WTC11 (cell line): ENCODE measurements around the gene CTTN. TPM values are rescaled to one million over a fixed set of nuclear protein-coding genes. Genes with fewer than 3 reads are reported as not detected.

Experiments used
- ATAC-seq: fragments of 200-7000 bp; cut with Tn5 transposase; 2 replicates; pipeline ENCODE4 v1.10.0; 2021; ENCODE audit warnings: mild to moderate bottlenecking, moderate library complexity
- CTCF ChIA-PET: fragments of 300-600 bp; sonication (Branson Sonifier 250); formaldehyde crosslinking; loops from one replicate; lab custom pipeline; 2021; ENCODE audit warnings: antibody characterized with exemption; lab: Charles Lee
- POLR2A ChIA-PET: fragments of 350-600 bp; sonication (Branson Sonifier 250); formaldehyde crosslinking; loops from one replicate; lab custom pipeline; 2021; ENCODE audit warnings: antibody characterized with exemption; lab: Charles Lee
- DNase-seq: peaks from one replicate; pipeline ENCODE4 v3.0.0; 2021; ENCODE audit warnings: low spot score
- H3K27ac Mint-ChIP-seq: 2 replicates; pipeline ENCODE4 v1.8.0; 2021; ENCODE audit warnings: mixed read lengths
- H3K27me3 Mint-ChIP-seq: 2 replicates; pipeline ENCODE4 v1.8.0; 2021; ENCODE audit warnings: low read depth, mild to moderate bottlenecking, moderate library complexity, mixed read lengths
- H3K36me3 Mint-ChIP-seq: 2 replicates; pipeline ENCODE4 v1.8.0; 2021; ENCODE audit warnings: mixed read lengths
- H3K4me1 Mint-ChIP-seq: 2 replicates; pipeline ENCODE4 v1.8.0; 2022; ENCODE audit warnings: mixed read lengths
- H3K4me3 Mint-ChIP-seq: 2 replicates; pipeline ENCODE4 v1.8.0; 2021; ENCODE audit warnings: mild to moderate bottlenecking, moderate library complexity, mixed read lengths
- H3K9me3 Mint-ChIP-seq: 2 replicates; pipeline ENCODE4 v1.8.0; 2021; ENCODE audit warnings: mixed read lengths
- CBFB ChIP-seq: sonication (generic); formaldehyde crosslinking; IDR thresholded peaks from 2 replicates; pipeline ENCODE4 v1.8.1; 2022; ENCODE audit warnings: mild to moderate bottlenecking, low read depth, missing genetic modification reagents
- ELF4 ChIP-seq: sonication (generic); formaldehyde crosslinking; IDR thresholded peaks from 2 replicates; pipeline ENCODE4 v1.8.1; 2022; ENCODE audit warnings: low read depth, mild to moderate bottlenecking, moderate library complexity, missing genetic modification reagents
- FOXJ3 ChIP-seq: sonication (generic); formaldehyde crosslinking; IDR thresholded peaks from 2 replicates; pipeline ENCODE4 v1.9.0; 2021; ENCODE audit warnings: missing genetic modification reagents, mild to moderate bottlenecking, borderline replicate concordance
- NR3C1 ChIP-seq: sonication (generic); formaldehyde crosslinking; conservative IDR thresholded peaks from 2 replicates; pipeline ENCODE4 v1.8.1; 2023; ENCODE audit warnings: low read depth, mild to moderate bottlenecking, missing genetic modification reagents
- PRRX2 ChIP-seq: fragments of 250-450 bp; sonication (Bioruptor Pico); IDR thresholded peaks from 2 replicates; pipeline ENCODE4 v1.8.0; 2021; ENCODE audit warnings: mild to moderate bottlenecking
- SOX15 ChIP-seq: fragments of 250-450 bp; sonication (Bioruptor Pico); IDR thresholded peaks from 2 replicates; pipeline ENCODE4 v1.9.0; 2021; ENCODE audit warnings: mild to moderate bottlenecking
- TEAD4 ChIP-seq: sonication (generic); formaldehyde crosslinking; IDR thresholded peaks from 2 replicates; pipeline ENCODE4 v1.8.0; 2022; ENCODE audit warnings: mild to moderate bottlenecking, missing genetic modification reagents
- ZNF263 ChIP-seq: sonication (generic); formaldehyde crosslinking; IDR thresholded peaks from 2 replicates; pipeline ENCODE4 v1.8.1; 2022; ENCODE audit warnings: low read depth, mild to moderate bottlenecking, moderate library complexity, missing genetic modification reagents
- ZNF416 ChIP-seq: fragments of 250-450 bp; sonication (Bioruptor Pico); IDR thresholded peaks from 2 replicates; pipeline ENCODE4 v1.9.0; 2021; ENCODE audit warnings: mild to moderate bottlenecking, inconsistent platforms
- ZNF671 ChIP-seq: fragments of 250-450 bp; sonication (Bioruptor Pico); IDR thresholded peaks from 2 replicates; pipeline ENCODE4 v1.8.0; 2021; ENCODE audit warnings: mild to moderate bottlenecking
- total RNA-seq: library from RNA; stranded (reverse); gene quantifications from 3 replicates; pipeline ENCODE4 v1.2.3, GENCODE V29; 2021
- TF ChIP-seq, protein P1 (sequence below): fragments of 250-450 bp; sonication (Bioruptor Pico); IDR thresholded peaks from 2 replicates; pipeline ENCODE4 v2.1.2; 2022; ENCODE audit warnings: mild to moderate bottlenecking, moderate library complexity
- TF ChIP-seq, protein P2 (sequence below): sonication (generic); formaldehyde crosslinking; IDR thresholded peaks from 2 replicates; pipeline ENCODE4 v1.8.0; 2022; ENCODE audit warnings: mild to moderate bottlenecking, missing genetic modification reagents
- TF ChIP-seq, protein P3 (sequence below): sonication (generic); formaldehyde crosslinking; IDR thresholded peaks from 2 replicates; pipeline ENCODE4 v1.8.1; 2023; ENCODE audit warnings: mild to moderate bottlenecking, missing genetic modification reagents
- TF ChIP-seq, protein P4 (sequence below): sonication (generic); formaldehyde crosslinking; IDR thresholded peaks from 2 replicates; pipeline ENCODE4 v1.8.1; 2022; ENCODE audit warnings: low read depth, missing genetic modification reagents, borderline replicate concordance
- TF ChIP-seq, protein P5 (sequence below): sonication (generic); formaldehyde crosslinking; IDR thresholded peaks from 2 replicates; pipeline ENCODE4 v1.8.0; 2023; ENCODE audit warnings: missing genetic modification reagents, mild to moderate bottlenecking, borderline replicate concordance
- TF ChIP-seq, protein P6 (sequence below): sonication (generic); formaldehyde crosslinking; IDR thresholded peaks from 2 replicates; pipeline ENCODE4 v1.8.0; 2022; ENCODE audit warnings: mild to moderate bottlenecking, missing genetic modification reagents
- TF ChIP-seq, protein P7 (sequence below): fragments of 250-450 bp; sonication (Bioruptor Pico); IDR thresholded peaks from 2 replicates; pipeline ENCODE4 v1.8.0; 2021; ENCODE audit warnings: mild to moderate bottlenecking

CTTN gene
- total RNA-seq, 1 experiment from 2014 or later, result 281 TPM

DNA sequence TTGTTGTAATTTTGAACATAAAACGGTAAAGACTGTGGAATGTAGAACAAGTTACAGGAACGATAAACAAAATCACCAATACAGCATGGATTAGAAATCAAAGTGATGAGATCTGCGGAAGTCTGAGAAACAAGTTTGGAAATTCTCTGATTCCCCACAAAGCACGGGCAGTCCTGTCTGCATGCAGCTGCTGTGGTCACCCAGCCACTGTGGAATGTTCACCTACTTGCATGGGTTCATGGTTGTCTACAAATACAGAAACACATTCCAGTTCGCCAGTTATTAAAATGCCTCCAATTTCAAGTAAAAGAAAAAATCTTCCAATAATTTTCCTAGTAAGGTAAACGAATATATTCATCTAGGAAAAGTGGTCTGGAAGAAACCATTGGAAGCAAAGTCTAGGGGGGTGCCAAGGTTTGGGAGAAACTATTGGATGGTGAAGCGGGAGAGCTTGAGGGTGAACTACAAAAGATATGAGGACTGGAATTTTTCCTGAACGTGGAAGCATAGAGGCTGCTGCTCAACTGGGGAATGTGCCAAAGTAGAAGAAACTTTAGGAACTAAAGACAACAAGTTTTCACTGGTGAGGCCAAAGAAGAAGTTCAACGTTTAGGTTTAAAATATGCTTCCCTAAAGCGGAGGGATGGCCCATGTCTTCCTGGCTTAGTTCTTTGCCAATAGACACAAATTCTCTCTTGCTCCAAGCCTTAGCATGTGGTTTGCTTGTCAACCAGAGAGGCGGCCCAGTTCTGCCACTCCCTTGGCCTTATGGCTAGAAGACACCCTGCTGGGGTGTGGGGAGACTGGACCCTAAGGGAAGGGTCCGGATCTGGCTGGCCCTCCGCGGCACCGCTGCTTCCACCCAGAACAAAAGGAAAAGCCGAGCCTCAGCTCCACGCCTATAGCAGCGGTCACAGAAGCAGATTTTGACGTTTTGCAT, 70.2 kb downstream of the CTTN start:
- peaks cover 11% of the 10 kb centered on the region for H3K36me3 Mint-ChIP-seq
- H3K4me3 Mint-ChIP-seq, result no peak overlapping the region
- no peaks in the 10 kb centered on the region; the same call in 1 of the 2 replicates for H3K27me3 Mint-ChIP-seq
- H3K9me3 Mint-ChIP-seq, result no peaks in the 10 kb centered on the region
- no peak for ATAC-seq
- DNase-seq, result no peak
- no peak overlapping the region for H3K27ac Mint-ChIP-seq
- TF ChIP-seq ELF4 (CRISPR knock-in tag), result no peak
- no peak for TF ChIP-seq ZNF416
- no peak for TF ChIP-seq TEAD4 (CRISPR knock-in tag)
- no peak for TF ChIP-seq ZNF263 (CRISPR knock-in tag)
- TF ChIP-seq, protein P1, sequence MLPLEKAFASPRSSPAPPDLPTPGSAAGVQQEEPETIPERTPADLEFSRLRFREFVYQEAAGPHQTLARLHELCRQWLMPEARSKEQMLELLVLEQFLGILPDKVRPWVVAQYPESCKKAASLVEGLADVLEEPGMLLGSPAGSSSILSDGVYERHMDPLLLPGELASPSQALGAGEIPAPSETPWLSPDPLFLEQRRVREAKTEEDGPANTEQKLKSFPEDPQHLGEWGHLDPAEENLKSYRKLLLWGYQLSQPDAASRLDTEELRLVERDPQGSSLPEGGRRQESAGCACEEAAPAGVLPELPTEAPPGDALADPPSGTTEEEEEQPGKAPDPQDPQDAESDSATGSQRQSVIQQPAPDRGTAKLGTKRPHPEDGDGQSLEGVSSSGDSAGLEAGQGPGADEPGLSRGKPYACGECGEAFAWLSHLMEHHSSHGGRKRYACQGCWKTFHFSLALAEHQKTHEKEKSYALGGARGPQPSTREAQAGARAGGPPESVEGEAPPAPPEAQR, result no peak
- TF ChIP-seq, protein P2, sequence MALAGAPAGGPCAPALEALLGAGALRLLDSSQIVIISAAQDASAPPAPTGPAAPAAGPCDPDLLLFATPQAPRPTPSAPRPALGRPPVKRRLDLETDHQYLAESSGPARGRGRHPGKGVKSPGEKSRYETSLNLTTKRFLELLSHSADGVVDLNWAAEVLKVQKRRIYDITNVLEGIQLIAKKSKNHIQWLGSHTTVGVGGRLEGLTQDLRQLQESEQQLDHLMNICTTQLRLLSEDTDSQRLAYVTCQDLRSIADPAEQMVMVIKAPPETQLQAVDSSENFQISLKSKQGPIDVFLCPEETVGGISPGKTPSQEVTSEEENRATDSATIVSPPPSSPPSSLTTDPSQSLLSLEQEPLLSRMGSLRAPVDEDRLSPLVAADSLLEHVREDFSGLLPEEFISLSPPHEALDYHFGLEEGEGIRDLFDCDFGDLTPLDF (CRISPR knock-in tag), result no peak
- TF ChIP-seq, protein P3, sequence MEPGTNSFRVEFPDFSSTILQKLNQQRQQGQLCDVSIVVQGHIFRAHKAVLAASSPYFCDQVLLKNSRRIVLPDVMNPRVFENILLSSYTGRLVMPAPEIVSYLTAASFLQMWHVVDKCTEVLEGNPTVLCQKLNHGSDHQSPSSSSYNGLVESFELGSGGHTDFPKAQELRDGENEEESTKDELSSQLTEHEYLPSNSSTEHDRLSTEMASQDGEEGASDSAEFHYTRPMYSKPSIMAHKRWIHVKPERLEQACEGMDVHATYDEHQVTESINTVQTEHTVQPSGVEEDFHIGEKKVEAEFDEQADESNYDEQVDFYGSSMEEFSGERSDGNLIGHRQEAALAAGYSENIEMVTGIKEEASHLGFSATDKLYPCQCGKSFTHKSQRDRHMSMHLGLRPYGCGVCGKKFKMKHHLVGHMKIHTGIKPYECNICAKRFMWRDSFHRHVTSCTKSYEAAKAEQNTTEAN (CRISPR knock-in tag), result no peak
- no peak for TF ChIP-seq CBFB (CRISPR knock-in tag)
- ChIA-PET CTCF (interaction anchor here (0.6 to 2.0 kb wide), 17 partner anchors 21 to 1068 kb away, joined by 3 to 11 read pairs (median 4); no protein-coding TSS in a partner anchor), POLR2A (no interaction called here)
- H3K4me1 Mint-ChIP-seq, result peaks cover 34% of the 10 kb centered on the region

DNA sequence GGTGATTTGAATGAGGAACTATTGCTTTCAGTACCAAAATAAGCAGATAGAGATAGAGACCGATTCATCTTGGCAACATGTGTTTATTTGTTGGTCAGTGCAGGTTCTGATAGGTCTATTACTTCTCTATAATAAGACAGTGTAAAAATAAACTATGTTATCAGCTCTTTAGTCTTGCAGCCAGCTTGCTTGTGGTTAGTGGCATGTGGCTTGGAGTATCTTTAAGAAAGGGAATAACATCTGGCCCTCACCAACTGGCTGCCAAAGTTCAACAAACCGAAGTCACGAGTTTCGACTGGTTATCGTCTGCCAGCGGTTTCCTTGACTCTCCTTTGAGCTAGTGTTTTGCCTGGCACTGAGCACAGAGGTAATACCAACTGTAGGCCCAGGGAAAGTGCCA, 71.8 kb downstream of the CTTN start:
- POLR2A ChIA-PET, result no interaction called here
- Mint-ChIP-seq H3K27ac (no peak overlapping the region), H3K27me3 (no peaks in the 10 kb centered on the region; the same call in 1 of the 2 replicates), H3K36me3 (peaks cover 11% of the 10 kb centered on the region), H3K4me1 (peaks cover 34% of the 10 kb centered on the region), H3K4me3 (no peak overlapping the region), H3K9me3 (no peaks in the 10 kb centered on the region)
- DNase-seq (no peak), ATAC-seq (no peak)
- CTCF ChIA-PET, result interaction anchor here (0.6 to 2.6 kb wide), 5 partner anchors 10 to 421 kb away, joined by 3 to 6 read pairs (median 3); no protein-coding TSS in a partner anchor
- TF ChIP-seq SOX15, result no peak
- TF ChIP-seq PRRX2 (CRISPR knock-in tag), result no peak
- TF ChIP-seq, protein P4, sequence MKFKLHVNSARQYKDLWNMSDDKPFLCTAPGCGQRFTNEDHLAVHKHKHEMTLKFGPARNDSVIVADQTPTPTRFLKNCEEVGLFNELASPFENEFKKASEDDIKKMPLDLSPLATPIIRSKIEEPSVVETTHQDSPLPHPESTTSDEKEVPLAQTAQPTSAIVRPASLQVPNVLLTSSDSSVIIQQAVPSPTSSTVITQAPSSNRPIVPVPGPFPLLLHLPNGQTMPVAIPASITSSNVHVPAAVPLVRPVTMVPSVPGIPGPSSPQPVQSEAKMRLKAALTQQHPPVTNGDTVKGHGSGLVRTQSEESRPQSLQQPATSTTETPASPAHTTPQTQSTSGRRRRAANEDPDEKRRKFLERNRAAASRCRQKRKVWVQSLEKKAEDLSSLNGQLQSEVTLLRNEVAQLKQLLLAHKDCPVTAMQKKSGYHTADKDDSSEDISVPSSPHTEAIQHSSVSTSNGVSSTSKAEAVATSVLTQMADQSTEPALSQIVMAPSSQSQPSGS (CRISPR knock-in tag), result no peak
- TF ChIP-seq TEAD4 (CRISPR knock-in tag), result no peak
- TF ChIP-seq NR3C1, result no peak
- TF ChIP-seq, protein P5, sequence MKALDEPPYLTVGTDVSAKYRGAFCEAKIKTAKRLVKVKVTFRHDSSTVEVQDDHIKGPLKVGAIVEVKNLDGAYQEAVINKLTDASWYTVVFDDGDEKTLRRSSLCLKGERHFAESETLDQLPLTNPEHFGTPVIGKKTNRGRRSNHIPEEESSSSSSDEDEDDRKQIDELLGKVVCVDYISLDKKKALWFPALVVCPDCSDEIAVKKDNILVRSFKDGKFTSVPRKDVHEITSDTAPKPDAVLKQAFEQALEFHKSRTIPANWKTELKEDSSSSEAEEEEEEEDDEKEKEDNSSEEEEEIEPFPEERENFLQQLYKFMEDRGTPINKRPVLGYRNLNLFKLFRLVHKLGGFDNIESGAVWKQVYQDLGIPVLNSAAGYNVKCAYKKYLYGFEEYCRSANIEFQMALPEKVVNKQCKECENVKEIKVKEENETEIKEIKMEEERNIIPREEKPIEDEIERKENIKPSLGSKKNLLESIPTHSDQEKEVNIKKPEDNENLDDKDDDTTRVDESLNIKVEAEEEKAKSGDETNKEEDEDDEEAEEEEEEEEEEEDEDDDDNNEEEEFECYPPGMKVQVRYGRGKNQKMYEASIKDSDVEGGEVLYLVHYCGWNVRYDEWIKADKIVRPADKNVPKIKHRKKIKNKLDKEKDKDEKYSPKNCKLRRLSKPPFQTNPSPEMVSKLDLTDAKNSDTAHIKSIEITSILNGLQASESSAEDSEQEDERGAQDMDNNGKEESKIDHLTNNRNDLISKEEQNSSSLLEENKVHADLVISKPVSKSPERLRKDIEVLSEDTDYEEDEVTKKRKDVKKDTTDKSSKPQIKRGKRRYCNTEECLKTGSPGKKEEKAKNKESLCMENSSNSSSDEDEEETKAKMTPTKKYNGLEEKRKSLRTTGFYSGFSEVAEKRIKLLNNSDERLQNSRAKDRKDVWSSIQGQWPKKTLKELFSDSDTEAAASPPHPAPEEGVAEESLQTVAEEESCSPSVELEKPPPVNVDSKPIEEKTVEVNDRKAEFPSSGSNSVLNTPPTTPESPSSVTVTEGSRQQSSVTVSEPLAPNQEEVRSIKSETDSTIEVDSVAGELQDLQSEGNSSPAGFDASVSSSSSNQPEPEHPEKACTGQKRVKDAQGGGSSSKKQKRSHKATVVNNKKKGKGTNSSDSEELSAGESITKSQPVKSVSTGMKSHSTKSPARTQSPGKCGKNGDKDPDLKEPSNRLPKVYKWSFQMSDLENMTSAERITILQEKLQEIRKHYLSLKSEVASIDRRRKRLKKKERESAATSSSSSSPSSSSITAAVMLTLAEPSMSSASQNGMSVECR (CRISPR knock-in tag), result no peak
- TF ChIP-seq ZNF671 (CRISPR knock-in tag), result no peak
- TF ChIP-seq ELF4 (CRISPR knock-in tag), result no peak
- TF ChIP-seq, protein P1, result no peak
- TF ChIP-seq, protein P6, sequence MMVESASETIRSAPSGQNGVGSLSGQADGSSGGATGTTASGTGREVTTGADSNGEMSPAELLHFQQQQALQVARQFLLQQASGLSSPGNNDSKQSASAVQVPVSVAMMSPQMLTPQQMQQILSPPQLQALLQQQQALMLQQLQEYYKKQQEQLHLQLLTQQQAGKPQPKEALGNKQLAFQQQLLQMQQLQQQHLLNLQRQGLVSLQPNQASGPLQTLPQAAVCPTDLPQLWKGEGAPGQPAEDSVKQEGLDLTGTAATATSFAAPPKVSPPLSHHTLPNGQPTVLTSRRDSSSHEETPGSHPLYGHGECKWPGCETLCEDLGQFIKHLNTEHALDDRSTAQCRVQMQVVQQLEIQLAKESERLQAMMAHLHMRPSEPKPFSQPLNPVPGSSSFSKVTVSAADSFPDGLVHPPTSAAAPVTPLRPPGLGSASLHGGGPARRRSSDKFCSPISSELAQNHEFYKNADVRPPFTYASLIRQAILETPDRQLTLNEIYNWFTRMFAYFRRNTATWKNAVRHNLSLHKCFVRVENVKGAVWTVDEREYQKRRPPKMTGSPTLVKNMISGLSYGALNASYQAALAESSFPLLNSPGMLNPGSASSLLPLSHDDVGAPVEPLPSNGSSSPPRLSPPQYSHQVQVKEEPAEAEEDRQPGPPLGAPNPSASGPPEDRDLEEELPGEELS, result no peak
- TF ChIP-seq, protein P7, sequence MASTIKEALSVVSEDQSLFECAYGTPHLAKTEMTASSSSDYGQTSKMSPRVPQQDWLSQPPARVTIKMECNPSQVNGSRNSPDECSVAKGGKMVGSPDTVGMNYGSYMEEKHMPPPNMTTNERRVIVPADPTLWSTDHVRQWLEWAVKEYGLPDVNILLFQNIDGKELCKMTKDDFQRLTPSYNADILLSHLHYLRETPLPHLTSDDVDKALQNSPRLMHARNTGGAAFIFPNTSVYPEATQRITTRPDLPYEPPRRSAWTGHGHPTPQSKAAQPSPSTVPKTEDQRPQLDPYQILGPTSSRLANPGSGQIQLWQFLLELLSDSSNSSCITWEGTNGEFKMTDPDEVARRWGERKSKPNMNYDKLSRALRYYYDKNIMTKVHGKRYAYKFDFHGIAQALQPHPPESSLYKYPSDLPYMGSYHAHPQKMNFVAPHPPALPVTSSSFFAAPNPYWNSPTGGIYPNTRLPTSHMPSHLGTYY, result no peak
- TF ChIP-seq FOXJ3 (CRISPR knock-in tag), result no peak
